Sciatic nerve (tissue), 2 donors: ENCODE measurements around the gene TMEM184B. TPM values are rescaled to one million over a fixed set of nuclear protein-coding genes. Genes with fewer than 3 reads are reported as not detected.
A peak's percentile ranks its signal among the peaks of the same experiment; 100 is the strongest.

Source experiments
- ATAC-seq: fragments of 200-7000 bp; cut with Tn5 transposase; one replicate; pipeline ENCODE4 v1.9.1; 2020; ENCODE audit warnings: mild to moderate bottlenecking, moderate library complexity
- DNase-seq: peaks from one replicate; pipeline ENCODE4 v3.0.0-alpha.2; 2020; ENCODE audit warnings: low spot score
- intact Hi-C: fragments of 100-400 bp; cut with DNase I; formaldehyde crosslinking; loops from one replicate; pipeline ENCODE4 v1.14.2; 2022
- total RNA-seq: library from RNA; stranded (reverse); fragmentation: NEBNext Ultra II Directional; extraction: Animal tissue kit (Norgen Biotek cat#: 25700); gene quantifications from one replicate; pipeline ENCODE4 v1.2.1, GENCODE V29; 2021
- donor health status: DM: no; HTN: no; CAD: no.
- donor health status: DM: no; HTN: no; CAD: no.

The TMEM184B gene
- total RNA-seq, 1 donor from 2014 or later: 72.7 TPM

GRCh38 chr22:38310518-38311322 is 37.9 kb upstream of the TMEM184B start:
- ATAC-seq: no peak
- intact Hi-C loops: loop anchor here (10.0 kb wide), 1 partner anchor 66 kb away; no protein-coding TSS in a partner anchor

GRCh38 chr22:38309614-38310517 is 37.1 kb upstream of the TMEM184B start:
- DNase-seq (no peak), ATAC-seq (no peak)
- intact Hi-C loops: loop anchor here (10.0 kb wide), 1 partner anchor 65 kb away; no protein-coding TSS in a partner anchor

More at GRCh38 chr22:38310518-38311322, 37.9 kb upstream of the TMEM184B start:
- no peak for DNase-seq

- DNase-seq (no peak), ATAC-seq (no peak)
- intact Hi-C loops: no loop called here
Measured at GRCh38 chr22:38308791-38309498, 36.1 kb upstream of the TMEM184B start.

DNA sequence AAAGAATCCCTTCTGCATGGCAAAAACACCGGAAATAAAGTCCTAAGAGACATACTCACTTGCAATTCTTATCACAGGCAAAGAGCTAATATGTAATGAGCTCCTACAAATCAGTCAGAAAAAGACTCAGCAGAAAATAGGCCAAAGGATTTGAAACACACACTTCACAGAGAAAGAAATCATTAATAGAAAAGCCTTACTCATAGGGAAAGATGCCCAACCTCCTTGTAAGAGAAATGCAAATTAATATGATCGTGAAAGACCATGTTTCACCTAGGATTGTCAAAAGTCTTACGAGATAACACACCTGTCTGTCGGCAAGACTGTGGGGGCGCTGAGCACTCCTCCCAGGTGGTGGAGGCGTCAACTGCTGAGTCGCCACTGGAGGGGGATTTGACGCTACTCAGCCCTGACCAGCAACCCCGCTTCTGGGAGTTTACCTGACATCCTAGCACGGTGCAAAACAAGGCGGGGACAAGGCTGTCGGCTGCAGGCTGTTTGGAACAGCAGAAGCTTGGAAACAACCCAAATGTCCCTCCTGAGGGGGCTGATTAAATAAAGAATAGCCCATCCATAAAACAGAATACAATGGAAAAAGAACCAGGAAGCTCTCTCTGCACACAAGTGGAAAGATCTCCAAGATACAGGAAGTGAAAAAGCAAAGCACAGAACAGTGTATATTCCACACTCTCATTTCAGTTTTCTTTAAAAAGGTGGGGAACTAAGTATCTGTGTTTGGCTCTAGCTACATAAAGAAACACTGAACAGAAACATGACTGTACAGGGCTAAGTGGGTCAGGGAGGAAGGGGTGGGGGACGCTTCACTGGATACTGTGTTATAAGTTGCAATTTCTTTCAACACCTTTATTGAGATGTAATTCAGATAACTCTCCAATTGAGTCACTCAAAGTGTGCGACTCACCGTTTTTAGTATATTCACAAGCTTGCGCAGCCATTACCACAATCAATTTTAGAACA is 33.0 kb upstream of the TMEM184B start:
- DNase-seq (no peak), ATAC-seq (no peak)
- intact Hi-C loops: no loop called here

GRCh38 chr22:38304526-38304925 is 31.7 kb upstream of the TMEM184B start:
- DNase-seq (no peak), ATAC-seq (peak; percentile 69)
- intact Hi-C loops: no loop called here

DNA sequence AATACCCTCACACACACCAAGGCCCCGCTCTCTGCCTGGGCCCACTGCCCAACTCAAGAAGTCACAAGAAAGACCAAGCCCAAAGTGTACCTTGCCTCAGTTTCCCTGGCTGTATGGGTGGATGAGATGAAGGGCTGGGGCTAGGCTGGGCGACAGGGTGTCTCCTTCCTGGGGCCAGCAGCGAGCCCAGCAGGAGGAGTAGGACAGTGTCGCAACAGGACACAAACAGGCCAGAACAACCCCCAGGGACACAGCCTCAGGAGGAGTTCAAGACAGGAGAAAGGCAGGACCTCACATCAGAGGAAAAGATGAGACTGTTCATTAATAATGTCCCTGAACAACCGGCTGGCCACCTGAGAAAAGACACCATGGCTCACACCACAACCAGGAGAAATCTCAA is 31.2 kb upstream of the TMEM184B start:
- intact Hi-C loops: no loop called here
- ATAC-seq: peak; percentile 11
- DNase-seq: no peak

- no peak for DNase-seq
- intact Hi-C loops: no loop called here
- ATAC-seq: no peak
Measured at GRCh38 chr22:38302906-38303305, 30.1 kb upstream of the TMEM184B start.

DNA sequence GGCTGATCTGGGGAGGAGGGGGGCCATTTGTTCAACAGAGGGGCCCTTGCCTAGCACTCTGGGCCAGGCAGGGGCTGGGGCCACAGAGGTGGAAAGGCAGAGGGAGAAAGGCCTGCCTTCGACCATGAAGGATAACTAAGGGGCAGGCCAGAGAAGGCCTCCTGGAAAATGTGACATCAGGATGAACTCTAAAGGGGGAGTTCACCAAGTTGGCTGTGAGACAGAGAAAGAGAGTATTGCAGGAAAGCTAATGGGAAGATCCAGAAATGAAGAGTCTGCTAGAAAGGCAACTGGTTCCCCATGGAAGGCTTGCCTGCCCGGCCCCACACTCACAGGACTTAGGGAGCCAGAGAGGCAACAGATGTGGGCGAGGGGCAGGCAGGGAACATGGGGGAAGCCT is 28.1 kb upstream of the TMEM184B start:
- intact Hi-C loops: no loop called here
- no peak for ATAC-seq
- no peak for DNase-seq

- intact Hi-C loops: no loop called here
- no peak for ATAC-seq
- DNase-seq: no peak
Measured at GRCh38 chr22:38300197-38300945, 27.6 kb upstream of the TMEM184B start.

- intact Hi-C loops: no loop called here
- no peak for DNase-seq
Measured at GRCh38 chr22:38299770-38300102, 26.9 kb upstream of the TMEM184B start.

DNA sequence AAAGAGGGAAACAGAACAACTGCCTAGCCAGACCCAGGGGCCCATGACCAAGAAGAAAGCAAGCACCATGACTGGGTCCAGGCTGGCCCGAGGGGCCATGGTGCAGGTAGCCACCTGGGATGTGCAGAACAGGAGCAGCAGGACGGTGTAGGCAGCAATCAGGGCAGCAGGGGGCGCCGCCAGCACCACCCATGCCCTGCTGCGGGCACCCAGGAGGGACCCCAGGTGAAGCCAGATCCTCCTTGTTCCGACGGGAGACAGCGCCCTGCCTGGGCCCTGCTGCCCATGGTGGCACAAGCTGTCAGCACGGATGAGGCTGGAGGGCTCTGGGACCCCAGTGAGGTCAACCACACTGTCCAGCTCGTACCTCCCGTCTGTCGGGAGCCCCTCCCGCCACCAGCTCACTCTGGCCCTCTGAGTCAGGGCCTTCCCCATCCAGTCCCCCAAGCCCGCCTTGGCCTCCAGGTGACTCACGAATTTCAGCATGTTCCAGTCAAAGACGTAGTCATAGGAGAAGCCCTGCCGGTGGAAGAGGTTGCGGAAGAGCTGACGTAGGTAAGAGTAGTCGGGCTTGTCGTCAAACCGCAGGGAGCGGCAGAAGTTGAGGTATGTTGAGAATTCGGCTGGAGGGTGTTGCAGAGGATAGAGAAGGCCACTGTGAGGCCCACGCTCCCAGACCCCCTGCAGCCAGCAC is 25.6 kb upstream of the TMEM184B start:
- no peak for DNase-seq
- no peak for ATAC-seq
- intact Hi-C loops: no loop called here

More at GRCh38 chr22:38299770-38300102, 26.9 kb upstream of the TMEM184B start:
- no peak for ATAC-seq

DNA sequence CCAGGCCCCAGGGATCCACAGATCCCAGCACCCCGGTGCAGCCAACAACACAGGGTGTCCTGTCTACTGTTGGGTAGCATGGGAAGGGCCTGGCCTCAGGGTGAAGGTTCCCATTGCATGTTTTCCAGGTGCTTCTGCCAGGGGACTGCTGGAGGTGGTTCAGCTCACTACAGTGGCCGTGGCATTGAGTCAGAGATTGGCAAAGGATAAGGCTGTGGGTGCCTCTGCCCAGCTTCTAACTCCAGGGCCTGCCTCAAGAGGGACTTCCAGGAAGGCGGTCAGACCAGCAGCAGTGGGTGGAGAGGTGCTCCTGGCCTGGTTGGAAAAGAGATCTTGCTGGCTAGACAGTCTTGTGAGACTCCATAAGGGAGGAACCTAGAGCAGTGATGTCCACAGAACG is 23.6 kb upstream of the TMEM184B start:
- ATAC-seq (no peak), DNase-seq (no peak)
- intact Hi-C loops: no loop called here

- intact Hi-C loops: no loop called here
- ATAC-seq (no peak), DNase-seq (no peak)
Measured at GRCh38 chr22:38295863-38296262, 23.1 kb upstream of the TMEM184B start.

- intact Hi-C loops: no loop called here
- DNase-seq (no peak), ATAC-seq (no peak)
Measured at GRCh38 chr22:38295339-38295738, 22.5 kb upstream of the TMEM184B start.

GRCh38 chr22:38294193-38294592 is 21.4 kb upstream of the TMEM184B start:
- no peak for DNase-seq
- intact Hi-C loops: no loop called here
- ATAC-seq: no peak

GRCh38 chr22:38292694-38293093 is 19.9 kb upstream of the TMEM184B start:
- ATAC-seq (peak; percentile 62), DNase-seq (no peak)
- intact Hi-C loops: no loop called here

- peak; percentile 41 for ATAC-seq
- no peak for DNase-seq
- intact Hi-C loops: no loop called here
Measured at GRCh38 chr22:38291201-38291777, 18.5 kb upstream of the TMEM184B start.
